OCI-LY1 (cell line): Measurements from ENCODE around the gene PLIN4.

Experiments used
- H2AFZ ChIP-seq: fragments of 200-600 bp; sonication (generic), shearing (Covaris generic); 2 replicates; pipeline ENCODE4 v1.6.0; 2014; ENCODE audit warnings: antibody characterized with exemption, mild to moderate bottlenecking, low read length
- H3F3A ChIP-seq: fragments of 200-600 bp; sonication (generic), shearing (Covaris generic); 2 replicates; pipeline ENCODE4 v1.6.0; 2014; ENCODE audit warnings: mild to moderate bottlenecking, antibody characterized with exemption, low read length, moderate library complexity; ENCODE audit not compliant: insufficient read depth
- H3K27ac ChIP-seq: fragments of 200-600 bp; sonication (generic); 2 replicates; pipeline ENCODE4 v1.5.1; 2014; ENCODE audit warnings: low read length, mixed run types, mild to moderate bottlenecking, low read depth; ENCODE audit not compliant: poor library complexity, severe bottlenecking
- H3K27me3 ChIP-seq: fragments of 200-600 bp; sonication (generic); 2 replicates; pipeline ENCODE4 v1.6.0; 2014; ENCODE audit warnings: antibody characterized with exemption, mild to moderate bottlenecking, low read length, moderate library complexity; ENCODE audit not compliant: insufficient read depth
- H3K36me3 ChIP-seq: fragments of 200-600 bp; sonication (generic); 2 replicates; pipeline ENCODE4 v1.6.1; 2014; ENCODE audit warnings: mild to moderate bottlenecking, antibody characterized with exemption, low read length, moderate library complexity, mixed read lengths; ENCODE audit not compliant: insufficient read depth
- H3K4me1 ChIP-seq: fragments of 200-600 bp; sonication (generic); 2 replicates; pipeline ENCODE4 v1.5.1; 2014; ENCODE audit warnings: mild to moderate bottlenecking, low read length, moderate library complexity; ENCODE audit not compliant: insufficient read depth, severe bottlenecking
- H3K4me2 ChIP-seq: fragments of 200-600 bp; sonication (generic), shearing (Covaris generic); 2 replicates; pipeline ENCODE4 v1.6.1; 2014; ENCODE audit warnings: low read length
- H3K4me3 ChIP-seq: fragments of 200-600 bp; sonication (generic); 2 replicates; pipeline ENCODE4 v1.5.1; 2014; ENCODE audit warnings: low read length, low read depth, mild to moderate bottlenecking, mixed read lengths; ENCODE audit not compliant: poor library complexity, severe bottlenecking
- H3K79me2 ChIP-seq: fragments of 200-600 bp; shearing (Covaris generic); 2 replicates; pipeline ENCODE4 v1.6.1; 2016; ENCODE audit warnings: mixed run types, low read length, mixed read lengths; ENCODE audit not compliant: insufficient read depth
- H3K9ac ChIP-seq: fragments of 200-600 bp; sonication (generic), shearing (Covaris generic); 2 replicates; pipeline ENCODE4 v1.6.1; 2014; ENCODE audit warnings: mild to moderate bottlenecking, low read length, mixed read lengths
- H3K9me2 ChIP-seq: fragments of 200-600 bp; sonication (generic), shearing (Covaris generic); 2 replicates; pipeline ENCODE4 v1.6.1; 2014; ENCODE audit warnings: low read depth, mild to moderate bottlenecking, low read length, mixed read lengths
- H3K9me3 ChIP-seq: fragments of 200-600 bp; shearing (Covaris generic); 2 replicates; pipeline ENCODE4 v1.6.1; 2014; ENCODE audit warnings: low read length, mixed read lengths
- H4K20me1 ChIP-seq: fragments of 200-600 bp; sonication (generic), shearing (Covaris generic); 2 replicates; pipeline ENCODE4 v1.6.0; 2016; ENCODE audit warnings: mild to moderate bottlenecking, low read length; ENCODE audit not compliant: insufficient read depth
- EZH2 ChIP-seq: fragments of 200-600 bp; sonication (generic), shearing (Covaris generic); IDR thresholded peaks from 2 replicates; pipeline ENCODE4 v1.8.0; 2017; ENCODE audit warnings: borderline replicate concordance, mixed run types, mild to moderate bottlenecking, antibody characterized with exemption, low read length, moderate library complexity, mixed read lengths
- TF ChIP-seq, protein P1 (sequence below): fragments of 200-600 bp; sonication (generic), shearing (Covaris generic); IDR thresholded peaks from 2 replicates; pipeline ENCODE4 v1.5.1; 2017; ENCODE audit warnings: mild to moderate bottlenecking, antibody characterized with exemption, low read length, moderate library complexity, mixed read lengths

The PLIN4 gene

DNA sequence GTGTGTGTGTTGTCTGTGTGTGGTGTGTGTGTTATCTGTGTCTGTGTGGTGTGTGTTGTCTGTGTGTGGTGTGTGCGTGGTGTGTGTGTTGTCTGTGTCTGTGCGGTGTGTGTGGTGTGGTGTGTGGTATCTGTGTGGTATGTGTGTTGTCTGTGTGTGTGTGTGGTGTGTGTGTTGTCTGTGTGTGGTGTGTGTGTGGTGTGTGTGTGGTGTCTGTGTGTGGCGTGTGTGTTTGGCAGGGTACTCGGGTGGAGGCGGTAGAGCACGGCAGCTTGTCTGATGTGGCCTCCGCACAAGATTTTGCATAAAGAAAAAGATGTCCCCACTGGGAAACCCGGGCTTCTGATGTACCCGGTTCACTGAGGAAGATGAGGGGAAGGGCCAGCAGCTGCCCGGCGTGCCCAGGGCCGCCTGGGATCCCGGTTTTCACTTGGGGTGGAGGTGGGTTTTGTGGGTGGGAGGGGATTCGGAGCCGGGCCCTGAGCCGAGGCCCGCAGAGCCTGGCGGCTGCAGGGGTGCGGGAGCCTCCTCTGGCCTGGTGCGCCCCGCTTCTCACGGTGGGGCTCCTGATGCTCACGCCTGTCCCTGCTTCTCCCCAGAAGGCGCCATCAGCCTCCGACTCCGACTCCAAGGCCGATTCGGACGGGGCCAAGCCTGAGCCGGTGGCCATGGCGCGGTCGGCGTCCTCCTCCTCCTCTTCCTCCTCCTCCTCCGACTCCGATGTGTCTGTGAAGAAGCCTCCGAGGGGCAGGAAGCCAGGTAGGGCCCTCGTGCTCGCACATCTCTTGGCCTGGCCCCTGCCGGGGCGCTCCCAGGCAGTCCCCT lies 25.0 kb downstream of the PLIN4 start:
- Histone ChIP-seq H3F3A (no peaks in the 10 kb centered on the region), H3K9ac (no peak overlapping the region), H3K4me3 (no peak overlapping the region), H3K9me3 (no peaks in the 10 kb centered on the region), H3K4me2 (no peak overlapping the region), H3K36me3 (peaks cover 72% of the 10 kb centered on the region), H2AFZ (no peak overlapping the region), H3K27me3 (no peaks in the 10 kb centered on the region), H3K27ac (no peak overlapping the region), H3K9me2 (no peaks in the 10 kb centered on the region), H3K79me2 (no peaks in the 10 kb centered on the region), H4K20me1 (no peaks in the 10 kb centered on the region), H3K4me1 (no peaks in the 10 kb centered on the region)
- TF ChIP-seq, protein P1, sequence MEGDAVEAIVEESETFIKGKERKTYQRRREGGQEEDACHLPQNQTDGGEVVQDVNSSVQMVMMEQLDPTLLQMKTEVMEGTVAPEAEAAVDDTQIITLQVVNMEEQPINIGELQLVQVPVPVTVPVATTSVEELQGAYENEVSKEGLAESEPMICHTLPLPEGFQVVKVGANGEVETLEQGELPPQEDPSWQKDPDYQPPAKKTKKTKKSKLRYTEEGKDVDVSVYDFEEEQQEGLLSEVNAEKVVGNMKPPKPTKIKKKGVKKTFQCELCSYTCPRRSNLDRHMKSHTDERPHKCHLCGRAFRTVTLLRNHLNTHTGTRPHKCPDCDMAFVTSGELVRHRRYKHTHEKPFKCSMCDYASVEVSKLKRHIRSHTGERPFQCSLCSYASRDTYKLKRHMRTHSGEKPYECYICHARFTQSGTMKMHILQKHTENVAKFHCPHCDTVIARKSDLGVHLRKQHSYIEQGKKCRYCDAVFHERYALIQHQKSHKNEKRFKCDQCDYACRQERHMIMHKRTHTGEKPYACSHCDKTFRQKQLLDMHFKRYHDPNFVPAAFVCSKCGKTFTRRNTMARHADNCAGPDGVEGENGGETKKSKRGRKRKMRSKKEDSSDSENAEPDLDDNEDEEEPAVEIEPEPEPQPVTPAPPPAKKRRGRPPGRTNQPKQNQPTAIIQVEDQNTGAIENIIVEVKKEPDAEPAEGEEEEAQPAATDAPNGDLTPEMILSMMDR = no peak
- TF ChIP-seq EZH2 = no peak

DNA sequence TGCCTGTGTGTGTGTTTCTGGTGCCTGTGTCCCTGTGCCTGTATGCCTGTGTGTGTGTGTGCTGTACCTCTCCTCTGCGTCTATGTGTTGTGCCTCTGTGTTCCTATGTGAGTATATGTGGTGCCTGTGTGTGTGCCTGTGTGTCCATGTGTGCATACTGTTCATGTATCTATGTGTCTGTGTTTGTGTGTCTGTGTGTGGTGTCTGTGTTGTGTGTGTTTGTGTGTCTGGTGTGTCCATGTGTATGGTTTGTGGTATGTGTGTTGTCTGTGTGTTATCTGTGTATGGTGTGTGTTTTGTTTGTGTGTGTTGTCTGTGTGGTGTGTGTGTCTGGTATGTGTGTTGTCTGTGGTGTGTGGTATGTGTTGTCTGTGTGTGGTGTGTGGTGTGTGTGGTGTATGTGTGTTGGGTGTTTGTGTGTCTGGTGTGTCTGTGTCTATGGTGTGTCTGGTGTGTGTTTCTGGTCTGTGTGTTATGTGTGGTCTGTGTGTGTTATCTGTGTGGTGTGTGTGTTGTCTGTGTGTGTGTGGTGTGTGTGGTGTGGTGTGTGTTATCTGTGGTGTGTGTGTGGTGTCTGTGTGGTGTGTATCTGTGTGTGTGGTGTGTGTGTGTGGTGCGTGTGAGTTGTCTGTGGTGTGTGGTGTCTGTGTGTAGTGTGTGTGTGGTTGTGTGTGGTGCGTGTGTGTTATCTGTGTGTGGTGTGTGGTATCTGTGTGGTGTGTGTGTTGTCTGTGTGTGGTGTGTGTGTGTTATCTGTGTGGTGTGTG lies 25.8 kb downstream of the PLIN4 start:
- TF ChIP-seq, protein P1 = no peak
- no peak for TF ChIP-seq EZH2
- Histone ChIP-seq H3K4me3 (no peak overlapping the region), H3K9me2 (no peaks in the 10 kb centered on the region), H3K27me3 (no peaks in the 10 kb centered on the region), H3F3A (no peaks in the 10 kb centered on the region), H3K36me3 (peaks cover 64% of the 10 kb centered on the region), H2AFZ (no peak overlapping the region), H3K9me3 (no peaks in the 10 kb centered on the region), H4K20me1 (no peaks in the 10 kb centered on the region), H3K79me2 (no peaks in the 10 kb centered on the region), H3K4me1 (no peaks in the 10 kb centered on the region), H3K27ac (no peak overlapping the region), H3K4me2 (no peak overlapping the region), H3K9ac (no peak overlapping the region)

DNA sequence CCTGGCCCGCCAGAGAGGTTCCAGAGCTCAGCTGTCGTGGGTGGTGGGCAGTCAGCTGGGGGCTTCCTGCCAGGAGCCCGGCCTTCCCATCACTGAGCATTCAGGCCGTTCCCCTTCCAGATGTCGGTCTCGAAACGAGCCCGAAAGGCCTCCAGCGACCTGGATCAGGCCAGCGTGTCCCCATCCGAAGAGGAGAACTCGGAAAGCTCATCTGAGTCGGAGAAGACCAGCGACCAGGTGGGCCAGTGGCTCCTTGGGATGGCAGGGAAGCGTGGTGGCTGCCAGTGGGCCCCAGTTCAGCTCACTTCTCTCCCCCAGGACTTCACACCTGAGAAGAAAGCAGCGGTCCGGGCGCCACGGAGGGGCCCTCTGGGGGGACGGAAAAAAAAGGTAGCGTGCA lies 26.8 kb downstream of the PLIN4 start:
- Histone ChIP-seq H3K9me3 (no peaks in the 10 kb centered on the region), H3K79me2 (no peaks in the 10 kb centered on the region), H2AFZ (no peak overlapping the region), H4K20me1 (no peaks in the 10 kb centered on the region), H3K36me3 (peaks cover 59% of the 10 kb centered on the region), H3F3A (no peaks in the 10 kb centered on the region), H3K27ac (no peak overlapping the region), H3K4me3 (no peak overlapping the region), H3K27me3 (no peaks in the 10 kb centered on the region), H3K9me2 (no peaks in the 10 kb centered on the region), H3K4me2 (no peak overlapping the region), H3K4me1 (no peaks in the 10 kb centered on the region), H3K9ac (no peak overlapping the region)
- TF ChIP-seq EZH2 = no peak
- TF ChIP-seq, protein P1 = no peak
